Stimulated activated CD8-positive, alpha-beta memory T cell treated with anti-CD3 and anti-CD28 coated beads, Interleukin-15, amount 100 ng/mL, for 4 hours (primary cell): ENCODE measurements around the gene MINDY1.

ENCODE experiments used
- DNase-seq, 2 donors: peaks; one replicate each; pipeline ENCODE4 v3.0.0-alpha.2; 2020; ENCODE audit warnings: low read depth in 2 of 2

The MINDY1 gene

GRCh38 chr1:151011154-151011850 is 4.6 kb upstream of the MINDY1 start:
- DNase-seq, result no peak

- DNase-seq, result no peak
Measured at GRCh38 chr1:151010346-151010726, 3.6 kb upstream of the MINDY1 start.

- DNase-seq, result no peak
Measured at GRCh38 chr1:151009674-151010345, 3.1 kb upstream of the MINDY1 start.

DNA sequence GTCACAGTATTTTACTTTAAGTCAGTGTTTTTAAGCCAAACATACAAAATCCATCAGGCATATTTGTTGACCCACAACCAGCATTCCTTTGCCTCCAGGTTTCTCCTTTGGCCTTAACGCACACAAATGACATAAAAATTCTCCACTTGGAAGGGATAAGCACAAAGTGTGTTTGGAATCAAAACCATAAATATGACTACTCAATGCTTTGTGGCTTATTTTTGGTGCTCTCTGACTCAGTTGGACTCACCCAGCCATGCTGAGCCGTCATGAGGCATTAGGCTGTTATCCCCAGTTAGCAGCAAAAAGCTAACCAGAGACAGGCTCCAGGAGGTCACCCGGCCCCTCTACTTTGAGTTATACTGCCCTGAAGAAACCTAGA is 2.5 kb upstream of the MINDY1 start:
- DNase-seq, result no peak

- peak; percentile 85 to 91 for DNase-seq
Measured at GRCh38 chr1:151008244-151009205, 1.8 kb upstream of the MINDY1 start, which contains the start of gene PRUNE1. PRUNE1 (plus strand) TSS chr1:151008449; CDS start chr1:151008633, 184 bp downstream.

GRCh38 chr1:151007853-151008243 is 1.1 kb upstream of the MINDY1 start:
- DNase-seq, result no peak

DNA sequence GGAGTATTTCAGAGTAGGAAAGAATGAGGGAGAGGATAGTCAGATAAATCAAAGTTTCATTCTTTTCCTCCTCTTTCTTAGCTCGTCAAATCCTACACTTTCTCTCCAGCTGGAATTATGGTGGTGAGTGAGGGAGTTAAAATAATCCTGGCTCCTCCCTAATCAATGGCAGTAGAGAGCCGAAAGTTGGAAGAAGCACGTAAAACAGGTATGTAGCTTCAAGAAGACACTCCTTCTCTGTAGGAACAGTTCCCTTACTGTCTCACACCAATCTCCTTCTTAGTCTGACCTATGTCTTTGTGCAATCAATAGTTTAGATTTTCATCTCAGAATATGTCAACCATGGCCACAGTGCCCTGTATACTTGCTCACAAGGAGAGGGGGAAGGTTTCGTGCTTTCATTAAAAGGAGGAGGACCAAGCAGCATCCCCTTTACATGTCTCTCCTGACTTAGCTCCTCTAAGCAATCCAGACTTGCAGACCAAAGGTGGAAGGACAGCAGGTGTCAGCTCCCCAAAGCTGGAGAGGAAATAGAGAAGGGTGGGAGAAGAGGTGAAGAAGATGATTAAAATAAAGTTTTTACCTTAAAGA is 878 bp downstream of the MINDY1 start:
- no peak for DNase-seq

GRCh38 chr1:151003180-151003579 is 3.5 kb downstream of the MINDY1 start:
- DNase-seq, result no peak

DNA sequence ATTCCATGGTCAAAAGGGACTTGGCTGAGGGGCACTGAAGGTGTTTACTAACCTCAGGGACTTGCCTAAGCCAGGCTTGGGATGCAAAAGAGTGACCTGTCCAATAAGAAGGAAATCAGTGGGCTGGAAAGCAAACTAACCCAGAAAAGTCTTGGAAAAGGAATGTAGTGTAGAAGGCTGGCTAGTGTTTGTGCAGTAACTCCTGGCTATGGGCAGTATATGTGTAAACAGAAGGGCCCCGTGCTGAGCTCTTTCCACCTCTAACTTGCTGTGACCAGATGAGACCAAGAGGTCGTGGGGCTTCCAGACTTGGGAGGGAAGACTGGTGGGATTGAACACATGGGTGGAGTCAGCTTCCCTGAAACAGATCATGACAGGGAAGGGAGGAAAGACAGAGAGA is 4.1 kb downstream of the MINDY1 start:
- no peak for DNase-seq

DNA sequence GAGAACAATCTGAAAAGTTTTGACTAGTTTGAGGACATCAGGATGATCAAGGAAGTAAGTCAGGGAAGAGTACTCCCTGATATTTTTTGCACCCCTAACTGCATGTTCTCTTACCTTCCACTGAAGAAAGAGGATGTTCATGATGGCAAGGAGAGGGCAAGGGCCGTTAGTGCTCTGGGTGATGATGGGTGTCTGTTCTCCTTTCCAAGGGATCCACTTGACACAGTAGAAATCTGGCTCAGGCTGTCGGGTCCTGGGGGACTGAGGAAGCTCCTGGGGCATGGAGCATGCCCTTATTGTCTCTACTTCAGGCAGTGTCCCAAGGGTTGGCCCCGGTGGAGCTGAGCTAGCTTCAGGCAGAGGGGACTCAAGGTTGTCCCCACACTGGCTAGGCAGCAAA is 4.7 kb downstream of the MINDY1 start:
- DNase-seq, result no peak

- DNase-seq, result no peak
Measured at GRCh38 chr1:151001602-151002001, 5.1 kb downstream of the MINDY1 start.

DNA sequence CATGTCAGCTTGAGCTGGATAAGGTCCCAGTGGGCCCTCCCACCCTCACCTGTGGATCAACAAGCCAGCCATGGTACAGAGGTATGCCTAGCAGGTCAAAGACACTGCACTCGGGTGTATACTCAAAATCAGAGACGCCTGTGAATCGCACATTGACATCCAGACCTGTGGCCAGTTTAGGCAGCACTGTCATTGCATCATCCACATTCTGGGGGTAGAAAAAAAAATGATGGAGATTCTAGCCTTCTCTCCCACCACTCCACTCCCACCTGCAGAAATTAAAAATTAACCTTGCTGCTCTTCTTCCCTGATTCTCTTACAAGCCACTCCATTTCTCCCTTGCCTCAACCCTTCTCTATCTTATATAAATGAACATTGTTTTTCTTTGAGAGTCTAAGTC is 6.3 kb downstream of the MINDY1 start:
- no peak for DNase-seq

DNA sequence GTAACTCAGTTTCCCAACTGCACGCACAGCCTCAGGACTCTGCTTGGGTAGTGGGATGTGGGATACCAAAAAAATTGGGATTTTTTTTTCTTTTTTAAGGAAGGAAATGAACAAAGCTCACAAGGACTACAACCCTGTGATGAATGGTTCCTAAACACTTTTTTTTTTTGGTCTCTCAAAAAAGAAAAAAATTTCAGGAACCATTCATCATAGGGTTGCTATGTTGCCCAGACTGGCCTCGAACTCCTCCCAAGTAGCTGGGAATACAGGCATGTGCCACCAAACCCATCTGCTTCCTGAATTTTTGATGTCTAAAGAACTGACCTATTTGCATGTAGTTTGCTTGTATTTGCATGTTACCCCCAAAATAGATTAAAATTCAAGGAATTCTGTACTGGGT is 6.8 kb downstream of the MINDY1 start:
- no peak for DNase-seq

DNA sequence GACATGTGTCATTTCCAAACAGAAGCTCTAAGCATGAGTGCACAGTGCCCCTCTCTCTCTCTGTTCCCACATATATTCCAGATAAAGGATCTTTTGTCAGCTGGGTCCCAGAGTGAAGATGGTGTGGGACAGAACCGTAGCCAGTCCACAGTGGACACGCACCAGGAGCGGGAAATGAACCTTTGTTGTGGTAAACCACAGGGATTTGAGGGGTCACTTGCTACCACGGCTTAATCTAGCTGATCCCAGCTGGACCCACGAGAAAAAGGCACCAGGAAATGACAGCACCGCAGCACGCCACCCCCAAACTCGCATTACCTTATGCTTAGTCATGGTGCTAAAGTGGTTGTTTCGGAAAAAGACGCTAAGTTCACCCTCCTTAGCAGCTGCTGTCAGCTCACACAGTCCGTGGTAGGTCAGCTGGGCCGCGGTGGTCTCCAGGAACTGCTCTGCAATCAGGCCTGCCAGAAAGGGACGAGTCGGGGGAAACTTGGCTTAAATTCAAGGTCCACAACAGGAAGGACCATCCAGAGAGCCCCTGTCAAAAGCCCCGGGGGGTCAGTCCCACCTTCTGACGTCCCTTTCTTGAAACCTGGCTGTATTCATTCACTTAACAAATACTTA is 7.5 kb downstream of the MINDY1 start:
- no peak for DNase-seq

GRCh38 chr1:150997949-150998348 is 8.8 kb downstream of the MINDY1 start:
- no peak for DNase-seq

GRCh38 chr1:150997126-150997872 is 9.4 kb downstream of the MINDY1 start:
- DNase-seq, result no peak

- no peak for DNase-seq
Measured at GRCh38 chr1:150995896-150996295, 10.8 kb downstream of the MINDY1 start.

- DNase-seq, result no peak
Measured at GRCh38 chr1:150995460-150995859, 11.2 kb downstream of the MINDY1 start.

DNA sequence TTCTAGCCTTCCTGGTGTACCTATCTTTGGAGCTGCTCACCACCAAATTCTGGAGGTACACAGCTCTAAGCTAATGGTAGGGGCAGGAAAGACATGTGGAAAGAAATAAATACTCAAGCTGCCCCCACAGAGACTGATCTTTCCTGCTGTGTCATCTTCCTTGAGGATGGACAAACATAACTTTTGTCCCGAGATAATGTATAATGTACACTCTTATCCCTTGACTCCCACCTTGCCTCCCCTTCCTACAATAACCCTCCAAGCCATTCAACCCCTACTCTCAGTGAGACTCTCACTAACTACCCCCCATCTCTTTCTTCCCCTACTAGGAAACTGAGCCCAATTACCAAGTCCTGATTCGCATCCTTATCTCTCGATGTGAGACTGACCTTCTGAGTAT is 12.5 kb downstream of the MINDY1 start:
- no peak for DNase-seq

- no peak for DNase-seq
Measured at GRCh38 chr1:150992626-150993025, 14.1 kb downstream of the MINDY1 start.

DNA sequence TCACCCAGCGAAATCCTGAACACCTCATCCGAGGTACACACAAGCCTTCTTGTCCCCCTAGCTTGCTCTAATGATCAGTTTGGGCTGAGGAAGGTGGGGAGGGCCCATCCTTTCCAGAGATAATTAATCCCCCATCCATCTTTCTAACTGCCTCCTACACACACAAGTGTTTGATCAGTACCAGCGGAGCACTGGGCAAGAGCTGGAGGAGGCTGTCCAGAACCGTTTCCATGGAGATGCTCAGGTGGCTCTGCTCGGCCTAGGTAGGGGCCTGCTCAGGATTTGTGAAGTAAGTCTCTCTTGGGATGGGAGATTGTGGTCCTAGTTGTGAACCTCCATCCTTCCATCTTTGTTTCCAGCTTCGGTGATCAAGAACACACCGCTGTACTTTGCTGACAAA is 18.8 kb downstream of the MINDY1 start:
- DNase-seq, result no peak
